ENCODE measurements around the gene TMEM33.

DNA sequence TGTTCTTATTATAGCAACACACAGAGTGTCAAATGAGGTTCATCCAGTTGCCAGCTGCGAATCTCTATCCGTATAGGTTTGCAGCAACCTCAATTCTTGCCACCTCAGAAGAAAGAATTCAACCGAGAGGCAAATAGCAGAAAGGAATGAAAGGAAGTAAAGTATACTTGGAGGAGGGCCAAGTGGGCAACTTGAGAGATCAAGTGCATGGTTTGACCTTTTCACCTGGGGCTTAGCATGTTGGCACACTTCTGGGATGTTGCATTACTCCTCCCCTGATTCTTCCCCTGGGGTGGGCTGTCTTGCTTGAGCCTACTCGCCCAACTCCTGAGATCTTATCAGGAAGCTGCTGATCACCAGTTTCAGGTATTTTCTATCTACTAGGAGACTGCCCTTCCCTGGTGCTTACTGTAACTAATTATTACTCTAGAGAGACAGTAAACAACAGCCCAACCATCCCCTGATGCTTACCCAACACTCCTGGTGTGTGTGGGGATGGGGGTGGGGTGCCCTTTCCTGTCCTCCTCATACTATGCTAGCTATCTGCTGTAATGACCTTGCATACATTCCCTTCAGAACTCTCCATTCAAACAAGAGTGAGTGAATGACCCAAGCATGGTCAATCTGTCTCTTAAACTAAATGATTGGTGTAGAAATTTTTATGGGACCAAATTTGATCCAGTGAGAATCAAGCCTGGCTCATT is 7.3 kb upstream of the TMEM33 start:
- TF ChIP-seq, protein P1, sequence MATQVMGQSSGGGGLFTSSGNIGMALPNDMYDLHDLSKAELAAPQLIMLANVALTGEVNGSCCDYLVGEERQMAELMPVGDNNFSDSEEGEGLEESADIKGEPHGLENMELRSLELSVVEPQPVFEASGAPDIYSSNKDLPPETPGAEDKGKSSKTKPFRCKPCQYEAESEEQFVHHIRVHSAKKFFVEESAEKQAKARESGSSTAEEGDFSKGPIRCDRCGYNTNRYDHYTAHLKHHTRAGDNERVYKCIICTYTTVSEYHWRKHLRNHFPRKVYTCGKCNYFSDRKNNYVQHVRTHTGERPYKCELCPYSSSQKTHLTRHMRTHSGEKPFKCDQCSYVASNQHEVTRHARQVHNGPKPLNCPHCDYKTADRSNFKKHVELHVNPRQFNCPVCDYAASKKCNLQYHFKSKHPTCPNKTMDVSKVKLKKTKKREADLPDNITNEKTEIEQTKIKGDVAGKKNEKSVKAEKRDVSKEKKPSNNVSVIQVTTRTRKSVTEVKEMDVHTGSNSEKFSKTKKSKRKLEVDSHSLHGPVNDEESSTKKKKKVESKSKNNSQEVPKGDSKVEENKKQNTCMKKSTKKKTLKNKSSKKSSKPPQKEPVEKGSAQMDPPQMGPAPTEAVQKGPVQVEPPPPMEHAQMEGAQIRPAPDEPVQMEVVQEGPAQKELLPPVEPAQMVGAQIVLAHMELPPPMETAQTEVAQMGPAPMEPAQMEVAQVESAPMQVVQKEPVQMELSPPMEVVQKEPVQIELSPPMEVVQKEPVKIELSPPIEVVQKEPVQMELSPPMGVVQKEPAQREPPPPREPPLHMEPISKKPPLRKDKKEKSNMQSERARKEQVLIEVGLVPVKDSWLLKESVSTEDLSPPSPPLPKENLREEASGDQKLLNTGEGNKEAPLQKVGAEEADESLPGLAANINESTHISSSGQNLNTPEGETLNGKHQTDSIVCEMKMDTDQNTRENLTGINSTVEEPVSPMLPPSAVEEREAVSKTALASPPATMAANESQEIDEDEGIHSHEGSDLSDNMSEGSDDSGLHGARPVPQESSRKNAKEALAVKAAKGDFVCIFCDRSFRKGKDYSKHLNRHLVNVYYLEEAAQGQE (IDR thresholded peaks at IDR 0.05; ENCODE audit: insufficient read depth in 1 of 2, low read depth in 2 of 2, low read length in 1 of 2), result no peak
- TF ChIP-seq, protein P2, sequence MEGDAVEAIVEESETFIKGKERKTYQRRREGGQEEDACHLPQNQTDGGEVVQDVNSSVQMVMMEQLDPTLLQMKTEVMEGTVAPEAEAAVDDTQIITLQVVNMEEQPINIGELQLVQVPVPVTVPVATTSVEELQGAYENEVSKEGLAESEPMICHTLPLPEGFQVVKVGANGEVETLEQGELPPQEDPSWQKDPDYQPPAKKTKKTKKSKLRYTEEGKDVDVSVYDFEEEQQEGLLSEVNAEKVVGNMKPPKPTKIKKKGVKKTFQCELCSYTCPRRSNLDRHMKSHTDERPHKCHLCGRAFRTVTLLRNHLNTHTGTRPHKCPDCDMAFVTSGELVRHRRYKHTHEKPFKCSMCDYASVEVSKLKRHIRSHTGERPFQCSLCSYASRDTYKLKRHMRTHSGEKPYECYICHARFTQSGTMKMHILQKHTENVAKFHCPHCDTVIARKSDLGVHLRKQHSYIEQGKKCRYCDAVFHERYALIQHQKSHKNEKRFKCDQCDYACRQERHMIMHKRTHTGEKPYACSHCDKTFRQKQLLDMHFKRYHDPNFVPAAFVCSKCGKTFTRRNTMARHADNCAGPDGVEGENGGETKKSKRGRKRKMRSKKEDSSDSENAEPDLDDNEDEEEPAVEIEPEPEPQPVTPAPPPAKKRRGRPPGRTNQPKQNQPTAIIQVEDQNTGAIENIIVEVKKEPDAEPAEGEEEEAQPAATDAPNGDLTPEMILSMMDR (IDR thresholded peaks at IDR 0.05), result no peak
- no peak for TF ChIP-seq POLR2AphosphoS5 (IDR thresholded peaks at IDR 0.05; ENCODE audit: low read depth, low read length)

Measured in Panc1 (cell line).